Ovary (tissue), 9 donors: ENCODE measurements around the gene GSTM3. TPM values are rescaled to one million over a fixed set of nuclear protein-coding genes. Genes with fewer than 3 reads are reported as not detected.
A peak's percentile ranks its signal among the peaks of the same experiment; 100 is the strongest.

Experiments used
- DNase-seq, 5 donors: peaks; one replicate each; pipeline ENCODE4 v3.0.0-alpha.2; 2019 to 2020
- H3K27ac ChIP-seq, 2 donors: fragments of 200-600 bp; one replicate each; pipeline versions ENCODE4 v1.5.1 to v1.8.0; 2019 to 2022
- H3K27me3 ChIP-seq: fragments of 200-600 bp; one replicate; pipeline ENCODE4 v1.8.0; 2022
- H3K36me3 ChIP-seq: fragments of 200-600 bp; sonication (generic); one replicate; pipeline ENCODE4 v1.5.1; 2019
- H3K4me1 ChIP-seq: one replicate; pipeline ENCODE4 v1.8.1; 2013; ENCODE audit warnings: mild to moderate bottlenecking, moderate library complexity; ENCODE audit not compliant: insufficient read depth
- H3K4me3 ChIP-seq: fragments of 200-600 bp; sonication (generic); one replicate; pipeline ENCODE4 v1.5.1; 2017
- H3K9me3 ChIP-seq, 2 donors: fragments of 200-600 bp in 1 of 2; sonication (generic) in 1 of 2; one replicate each; pipeline versions ENCODE4 v1.5.1 to v1.8.1; 2013 to 2019; ENCODE audit warnings: mild to moderate bottlenecking in 1 of 2, moderate library complexity in 1 of 2
- EP300 ChIP-seq: sonication (generic); formaldehyde crosslinking; IDR thresholded peaks from one replicate; pipeline ENCODE4 v1.6.1; 2017; ENCODE audit warnings: antibody characterized with exemption
- POLR2A ChIP-seq: fragments of 450-650 bp; IDR thresholded peaks from one replicate; pipeline ENCODE4 v1.6.1; 2017; ENCODE audit warnings: antibody characterized with exemption, mild to moderate bottlenecking, moderate library complexity
- WGBS, 3 donors: extraction: QIAGEN DNeasy Blood & Tissue Kit in 1 of 3; methylation state at CpG; one replicate each; pipeline versions ENCODE4 v1.1.5 to v1.1.7; 2013 to 2017; 5-methylcytosine and 5-hydroxymethylcytosine counted together
- intact Hi-C, 4 donors: fragments of 100-400 bp; cut with DNase I; formaldehyde crosslinking; loops; one replicate each; pipeline versions ENCODE4 v1.11.0 to v1.15.1; 2022 to 2023
- polyA plus RNA-seq, 2 donors: library from polyadenylated mRNA; stranded (reverse); fragments of 200-250 nt in 1 of 2; fragments of 350-450 nt in 1 of 2; fragmentation: Illumina TruSeq in 1 of 2; extraction: RNeasy Lipid Tissue Mini Kit (QIAGEN cat#74804) in 1 of 2; gene quantifications; one replicate each; pipeline ENCODE4 v1.2.3, GENCODE V29; 2013 to 2014
- total RNA-seq, 7 donors: library from RNA; depleted of rRNA in 2 of 7; stranded (reverse); fragments of >200 nt in 2 of 7; fragmentation: NEBNext Ultra II Directional in 3 of 7; extraction: Animal tissue kit (Norgen Biotek cat#: 25700) in 3 of 7; gene quantifications; one replicate each; pipeline versions ENCODE4 v1.1.0 to v1.2.4, GENCODE V29; 2016 to 2023
- TF ChIP-seq, protein P1 (sequence below), 3 donors: fragments of 450-650 bp in 2 of 3; fragments of 200-600 bp in 1 of 3; IDR thresholded peaks; one replicate each; pipeline versions ENCODE4 v1.5.1 to v1.8.0; 2016 to 2022; ENCODE audit warnings: antibody characterized with exemption in 3 of 3, mild to moderate bottlenecking in 1 of 3
- donor health status: DM: no; HTN: no; CAD: no; lungs with moderate emphysema.
- donor health status: DM: no; HTN: no; CAD: no.
- donor health status: Bipolar disorder and iron deficiency.
- donor health status: DM: yes; HTN: yes; CAD: no.
- donor health status: DM: no; HTN: no; CAD: no.
- donor health status: DM: yes; HTN: yes; CAD: no.

Gene GSTM3
- total and polyA plus RNA-seq, 9 donors: 75.8 to 278 (median 147) TPM

DNA sequence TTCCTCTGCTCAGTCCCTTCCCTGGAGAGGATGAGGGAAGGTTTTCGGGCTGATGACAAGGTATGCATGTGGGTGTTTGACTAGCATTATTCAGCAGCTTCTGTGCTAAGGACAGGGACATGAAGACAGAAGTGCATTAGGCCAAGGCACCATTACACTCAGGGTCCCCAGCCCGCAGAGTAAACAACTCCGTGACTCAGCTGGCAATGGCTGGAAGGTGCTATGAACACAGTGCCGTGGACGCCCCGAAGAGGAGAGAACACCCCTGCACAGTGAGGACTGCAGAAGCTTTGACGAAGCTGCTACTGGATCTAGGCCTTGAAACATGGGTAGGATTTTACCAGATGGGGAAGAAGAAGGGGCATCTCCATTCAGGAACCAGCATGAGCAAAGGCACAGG, 36.6 kb upstream of the GSTM3 start:
- no peaks in the 10 kb centered on the region for H3K27me3 ChIP-seq
- DNase-seq: peak in 4 of 5 donors; percentile 10 to 28 (median 18)
- H3K27ac ChIP-seq: no peak overlapping the region
- H3K4me3 ChIP-seq: no peak overlapping the region
- TF ChIP-seq EP300 (no peak), POLR2A (no peak)
- TF ChIP-seq, protein P1, sequence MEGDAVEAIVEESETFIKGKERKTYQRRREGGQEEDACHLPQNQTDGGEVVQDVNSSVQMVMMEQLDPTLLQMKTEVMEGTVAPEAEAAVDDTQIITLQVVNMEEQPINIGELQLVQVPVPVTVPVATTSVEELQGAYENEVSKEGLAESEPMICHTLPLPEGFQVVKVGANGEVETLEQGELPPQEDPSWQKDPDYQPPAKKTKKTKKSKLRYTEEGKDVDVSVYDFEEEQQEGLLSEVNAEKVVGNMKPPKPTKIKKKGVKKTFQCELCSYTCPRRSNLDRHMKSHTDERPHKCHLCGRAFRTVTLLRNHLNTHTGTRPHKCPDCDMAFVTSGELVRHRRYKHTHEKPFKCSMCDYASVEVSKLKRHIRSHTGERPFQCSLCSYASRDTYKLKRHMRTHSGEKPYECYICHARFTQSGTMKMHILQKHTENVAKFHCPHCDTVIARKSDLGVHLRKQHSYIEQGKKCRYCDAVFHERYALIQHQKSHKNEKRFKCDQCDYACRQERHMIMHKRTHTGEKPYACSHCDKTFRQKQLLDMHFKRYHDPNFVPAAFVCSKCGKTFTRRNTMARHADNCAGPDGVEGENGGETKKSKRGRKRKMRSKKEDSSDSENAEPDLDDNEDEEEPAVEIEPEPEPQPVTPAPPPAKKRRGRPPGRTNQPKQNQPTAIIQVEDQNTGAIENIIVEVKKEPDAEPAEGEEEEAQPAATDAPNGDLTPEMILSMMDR (IDR thresholded peaks at IDR 0.05): no peak
- intact Hi-C loops: loop anchor here (2.0 to 10.0 kb wide), 5 partner anchors 137 to 330 kb away; partner anchors contain the start of genes AHCYL1 (in 4 of the 4), CSF1 (in 1 of the 4) and GNAI3 (in 1 of the 4)
- no peaks in the 10 kb centered on the region for H3K9me3 ChIP-seq
- H3K4me1 ChIP-seq: no peaks in the 10 kb centered on the region
- H3K36me3 ChIP-seq: no peaks in the 10 kb centered on the region
- WGBS, 3 donors: 82 to 92% (median 83%) methylated on average over 7 of the region's 7 CpGs

DNA sequence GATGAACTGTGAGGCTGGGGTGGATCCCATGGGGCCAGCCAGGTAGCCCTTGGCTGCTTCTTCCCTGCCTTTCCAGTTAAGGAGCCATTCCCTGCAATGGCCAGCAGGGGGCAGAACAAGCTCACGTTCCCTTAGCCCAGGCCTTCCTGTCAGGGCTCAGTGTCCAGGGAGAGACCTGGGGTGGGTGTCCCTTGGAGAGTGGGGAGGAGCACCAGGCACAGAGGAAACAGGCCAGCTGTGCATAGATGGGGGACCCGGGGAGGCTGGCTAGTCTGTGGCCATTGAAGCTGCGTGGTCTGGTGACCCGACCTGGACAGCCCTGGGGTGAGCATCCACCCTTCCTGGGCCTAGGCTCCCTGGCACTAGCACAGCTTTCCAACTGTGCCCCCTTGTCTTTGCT, 36.1 kb upstream of the GSTM3 start:
- no peaks in the 10 kb centered on the region for H3K36me3 ChIP-seq
- WGBS, 3 donors: 21 to 29% (median 23%) methylated on average over 4 of the region's 4 CpGs
- no peaks in the 10 kb centered on the region for H3K9me3 ChIP-seq
- H3K27me3 ChIP-seq: no peaks in the 10 kb centered on the region
- peak; percentile 72 to 87 (median 84) for DNase-seq
- H3K4me1 ChIP-seq: no peaks in the 10 kb centered on the region
- intact Hi-C loops: loop anchor here (2.0 to 10.0 kb wide), 5 partner anchors 138 to 330 kb away; partner anchors contain the start of genes AHCYL1 (in 4 of the 4), CSF1 (in 1 of the 4) and GNAI3 (in 1 of the 4)
- H3K27ac ChIP-seq: no peak overlapping the region
- no peak overlapping the region for H3K4me3 ChIP-seq
- TF ChIP-seq POLR2A (peak; percentile 40), EP300 (no peak)
- TF ChIP-seq, protein P1 (IDR thresholded peaks at IDR 0.05): peak; percentile 93 to 98 (median 98)

DNA sequence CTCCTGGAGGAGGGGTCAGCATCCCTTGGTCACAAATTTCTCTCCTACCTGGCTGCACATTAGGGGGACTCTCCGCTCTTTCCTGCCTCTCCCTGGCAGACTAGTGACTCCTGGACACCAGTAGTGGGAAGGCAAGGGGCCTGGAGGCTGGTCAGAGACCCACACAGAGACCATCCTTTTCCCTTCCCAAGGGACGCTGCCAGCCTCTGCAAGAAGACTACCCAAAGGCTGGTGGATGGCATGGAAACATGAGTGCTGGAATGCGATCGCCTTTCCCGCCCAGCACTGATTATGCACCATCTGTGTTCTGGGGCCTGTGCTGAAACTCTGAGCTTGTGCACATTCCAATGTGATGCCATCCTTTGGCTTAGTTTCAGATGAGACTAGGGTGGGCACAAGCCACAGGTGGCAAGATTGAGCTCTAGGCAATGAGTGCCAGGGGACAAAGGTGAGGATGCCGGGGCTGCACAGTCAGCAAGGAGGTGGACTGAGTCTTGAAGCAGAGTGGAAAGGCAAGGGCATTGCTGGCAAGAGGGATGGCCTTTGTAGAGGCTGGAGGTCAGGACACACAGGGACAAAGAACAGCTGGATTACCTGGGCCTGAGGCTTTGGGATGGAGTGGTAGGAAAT, 35.5 kb upstream of the GSTM3 start:
- Histone ChIP-seq H3K9me3 (no peaks in the 10 kb centered on the region), H3K4me1 (no peaks in the 10 kb centered on the region), H3K4me3 (no peak overlapping the region), H3K36me3 (no peaks in the 10 kb centered on the region), H3K27ac (no peak overlapping the region), H3K27me3 (no peaks in the 10 kb centered on the region)
- DNase-seq: peak; percentile 15 to 38 (median 25)
- WGBS, 3 donors: 83 to 89% (median 87%) methylated on average over 6 of the region's 6 CpGs
- no peak for TF ChIP-seq EP300
- TF ChIP-seq, protein P1 (IDR thresholded peaks at IDR 0.05): no peak
- no peak for TF ChIP-seq POLR2A
- intact Hi-C loops: loop anchor here (2.0 to 10.0 kb wide), 5 partner anchors 138 to 331 kb away; partner anchors contain the start of genes AHCYL1 (in 4 of the 4), CSF1 (in 1 of the 4) and GNAI3 (in 1 of the 4)

DNA sequence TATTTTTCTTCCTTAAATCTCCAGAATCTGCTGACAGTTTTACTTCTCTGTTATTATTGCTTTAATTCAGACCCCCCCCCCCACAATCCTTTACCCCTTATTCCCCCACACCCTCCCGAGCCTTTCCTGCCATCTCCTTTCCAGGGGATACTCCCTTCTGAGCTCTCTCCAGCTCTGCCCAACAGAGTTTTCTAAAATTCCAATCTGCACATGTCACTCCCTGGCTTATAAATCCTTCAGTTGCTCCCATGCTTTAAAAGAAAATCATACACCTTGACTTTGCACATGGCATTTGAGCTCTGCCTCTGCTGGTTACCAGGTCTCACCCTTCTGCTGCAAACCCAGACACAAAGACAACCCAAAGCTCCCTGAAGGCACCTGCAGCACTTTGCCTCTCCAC, 34.6 kb upstream of the GSTM3 start:
- TF ChIP-seq, protein P1 (IDR thresholded peaks at IDR 0.05): no peak
- no peak for TF ChIP-seq POLR2A
- no peak for TF ChIP-seq EP300
- H3K27ac ChIP-seq: no peak overlapping the region
- no peaks in the 10 kb centered on the region for H3K9me3 ChIP-seq
- no peaks in the 10 kb centered on the region for H3K36me3 ChIP-seq
- no peaks in the 10 kb centered on the region for H3K4me1 ChIP-seq
- peak in 1 of 5 donors; percentile 6 for DNase-seq
- no peak overlapping the region for H3K4me3 ChIP-seq
- no peaks in the 10 kb centered on the region for H3K27me3 ChIP-seq
- 21 to 33% (median 27%) methylated on average over 1 of the region's 1 CpG for WGBS, 3 donors
- intact Hi-C loops: loop anchor here (2.0 to 10.0 kb wide), 5 partner anchors 139 to 332 kb away; partner anchors contain the start of genes CSF1 (in 1 of the 4) and GNAI3 (in 1 of the 4)
